GM20000 (cell line): ENCODE results near the gene RASL10B.
"Not testable (repeated sequence)": the region's sequence is repeated elsewhere in the genome, so short reads cannot be mapped to it uniquely, and the experiment has no call there.

Source experiments
- DNase-seq: peaks from one replicate; pipeline ENCODE4 v3.0.0; 2012; ENCODE audit warnings: low spot score
- TF ChIP-seq, protein P1 (sequence below): IDR thresholded peaks from 2 replicates; pipeline ENCODE4 v1.5.1; 2012; ENCODE audit warnings: mild to moderate bottlenecking, control low read depth; ENCODE audit errors: extremely low read depth, missing control alignments

Gene RASL10B

DNA sequence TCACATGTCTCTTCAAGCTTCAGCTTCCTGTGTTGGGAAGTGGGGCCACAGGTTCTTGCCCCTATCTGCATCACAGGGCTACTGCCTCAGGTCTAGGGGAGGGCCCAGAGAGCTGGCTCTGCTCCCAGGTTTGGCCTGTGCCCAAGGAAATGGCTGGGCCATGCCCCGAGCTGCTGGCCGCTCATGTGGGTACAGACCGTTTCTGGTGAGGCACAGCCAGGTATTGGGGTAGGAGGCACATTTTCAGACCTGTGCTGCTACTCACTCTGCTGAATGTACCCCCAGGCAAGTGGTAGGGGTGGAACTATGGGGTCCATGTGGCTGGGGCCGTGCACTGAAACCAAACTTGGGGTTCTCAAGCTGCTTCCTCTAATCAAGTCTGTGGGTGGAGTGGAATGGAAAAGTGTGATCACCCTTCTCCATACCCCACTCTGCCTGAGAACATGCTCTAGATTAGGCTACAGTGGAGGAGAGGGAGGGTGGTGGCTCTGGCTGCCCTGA is 17.0 kb downstream of the RASL10B start:
- TF ChIP-seq, protein P1, sequence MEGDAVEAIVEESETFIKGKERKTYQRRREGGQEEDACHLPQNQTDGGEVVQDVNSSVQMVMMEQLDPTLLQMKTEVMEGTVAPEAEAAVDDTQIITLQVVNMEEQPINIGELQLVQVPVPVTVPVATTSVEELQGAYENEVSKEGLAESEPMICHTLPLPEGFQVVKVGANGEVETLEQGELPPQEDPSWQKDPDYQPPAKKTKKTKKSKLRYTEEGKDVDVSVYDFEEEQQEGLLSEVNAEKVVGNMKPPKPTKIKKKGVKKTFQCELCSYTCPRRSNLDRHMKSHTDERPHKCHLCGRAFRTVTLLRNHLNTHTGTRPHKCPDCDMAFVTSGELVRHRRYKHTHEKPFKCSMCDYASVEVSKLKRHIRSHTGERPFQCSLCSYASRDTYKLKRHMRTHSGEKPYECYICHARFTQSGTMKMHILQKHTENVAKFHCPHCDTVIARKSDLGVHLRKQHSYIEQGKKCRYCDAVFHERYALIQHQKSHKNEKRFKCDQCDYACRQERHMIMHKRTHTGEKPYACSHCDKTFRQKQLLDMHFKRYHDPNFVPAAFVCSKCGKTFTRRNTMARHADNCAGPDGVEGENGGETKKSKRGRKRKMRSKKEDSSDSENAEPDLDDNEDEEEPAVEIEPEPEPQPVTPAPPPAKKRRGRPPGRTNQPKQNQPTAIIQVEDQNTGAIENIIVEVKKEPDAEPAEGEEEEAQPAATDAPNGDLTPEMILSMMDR: no peak
- no peak for DNase-seq

DNA sequence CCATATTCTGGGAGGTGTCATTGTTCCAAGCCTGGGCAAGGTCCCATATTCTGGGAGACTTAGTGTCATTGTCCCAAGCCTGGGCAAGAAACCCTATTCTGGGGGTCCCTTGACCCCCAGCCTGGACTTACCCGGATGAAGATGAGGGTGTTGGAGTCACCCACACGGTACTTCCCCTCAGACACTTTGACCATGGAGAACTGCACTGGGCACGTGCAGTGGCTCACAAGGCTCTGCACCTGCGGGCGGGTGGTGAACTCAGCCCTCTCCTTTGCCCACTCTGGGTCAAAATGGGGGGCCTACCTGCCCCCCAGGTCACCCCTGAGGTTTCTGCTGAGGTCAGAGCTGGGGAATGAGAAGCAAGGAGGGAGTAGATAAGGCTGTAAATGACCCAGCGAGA is 17.5 kb downstream of the RASL10B start:
- no peak for DNase-seq
- TF ChIP-seq, protein P1: no peak

DNA sequence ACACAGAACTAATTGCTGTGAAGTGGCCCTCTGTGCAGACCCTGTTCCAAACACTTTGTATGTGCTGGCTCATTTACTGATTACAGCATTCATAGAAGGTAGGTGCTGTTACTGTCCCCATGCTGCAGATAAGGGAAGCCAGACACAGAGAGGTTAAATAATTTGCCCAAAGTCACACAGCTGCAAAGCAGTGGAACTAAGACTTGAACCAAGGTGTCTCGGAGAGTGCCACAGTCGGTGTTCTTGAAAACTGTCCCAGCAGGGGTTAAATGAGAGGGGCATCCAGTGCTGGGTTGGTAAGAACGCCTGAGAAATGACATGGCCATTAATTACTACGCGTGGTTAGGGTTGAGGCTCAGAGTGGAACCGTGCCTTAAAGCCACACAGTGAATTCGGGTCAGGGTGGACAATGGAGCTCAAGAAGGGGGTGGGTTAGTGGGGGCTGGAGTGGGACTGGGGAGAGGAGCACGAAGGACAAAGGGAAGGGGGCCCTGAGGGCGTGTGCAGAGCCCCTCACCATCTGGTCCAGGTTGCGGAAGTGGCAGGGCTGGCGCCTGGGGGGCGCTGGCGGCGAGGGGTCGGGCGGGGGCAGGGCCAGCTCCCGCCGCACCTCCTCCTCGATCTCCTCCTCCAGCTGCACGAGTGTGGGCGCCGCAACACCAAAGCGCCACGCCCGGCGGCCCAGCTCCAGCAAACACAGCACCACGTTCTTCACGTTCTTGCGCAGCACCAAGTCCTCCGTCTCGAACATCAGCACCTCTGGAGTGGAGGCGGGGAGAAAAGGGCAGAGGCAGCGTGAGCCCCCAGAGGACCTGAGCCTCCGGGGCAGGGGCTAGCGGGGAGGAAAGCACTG is 18.3 kb downstream of the RASL10B start:
- TF ChIP-seq, protein P1: no peak
- DNase-seq: no peak

DNA sequence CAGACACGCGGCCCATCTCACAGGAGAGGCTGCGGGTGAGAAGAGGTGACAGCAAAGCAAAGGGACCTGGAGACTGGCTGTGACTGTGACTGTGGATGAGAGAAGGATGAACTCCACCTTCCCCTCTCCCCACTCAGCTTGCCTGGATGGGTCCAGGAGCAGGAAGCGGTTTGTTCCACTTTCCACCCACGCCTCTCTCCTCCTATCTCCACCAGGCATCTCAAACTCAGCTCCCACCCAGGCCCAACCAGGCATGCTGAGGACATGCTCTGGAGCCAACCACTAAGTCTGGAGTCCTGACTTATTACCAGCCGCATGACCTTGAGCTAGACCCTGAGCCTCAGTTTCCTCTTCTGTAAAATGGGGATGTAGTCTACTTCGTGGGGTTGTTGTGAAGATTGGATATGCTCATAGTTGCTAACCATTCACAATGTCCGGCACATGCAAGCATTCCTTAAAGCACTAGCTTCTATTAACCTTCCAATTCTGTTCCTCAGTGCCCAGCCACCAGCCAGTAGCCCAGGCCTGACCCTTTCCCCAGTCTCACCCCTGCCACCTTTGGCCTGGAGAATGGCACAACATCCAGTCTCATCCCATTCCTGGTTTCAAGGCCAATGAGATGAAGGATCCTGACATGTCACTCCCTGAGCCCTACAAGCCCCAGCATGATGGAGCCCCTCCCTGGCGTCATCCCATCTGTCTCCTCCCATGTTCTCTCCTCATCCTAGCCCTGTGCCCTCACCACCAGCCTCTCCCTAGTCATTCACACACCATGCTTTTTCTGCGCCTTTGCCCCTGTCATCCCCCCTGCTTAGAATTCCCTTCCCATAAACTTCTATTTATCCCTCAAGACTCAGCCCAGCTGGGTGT is 19.3 kb downstream of the RASL10B start:
- DNase-seq: no peak
- TF ChIP-seq, protein P1: no peak

DNA sequence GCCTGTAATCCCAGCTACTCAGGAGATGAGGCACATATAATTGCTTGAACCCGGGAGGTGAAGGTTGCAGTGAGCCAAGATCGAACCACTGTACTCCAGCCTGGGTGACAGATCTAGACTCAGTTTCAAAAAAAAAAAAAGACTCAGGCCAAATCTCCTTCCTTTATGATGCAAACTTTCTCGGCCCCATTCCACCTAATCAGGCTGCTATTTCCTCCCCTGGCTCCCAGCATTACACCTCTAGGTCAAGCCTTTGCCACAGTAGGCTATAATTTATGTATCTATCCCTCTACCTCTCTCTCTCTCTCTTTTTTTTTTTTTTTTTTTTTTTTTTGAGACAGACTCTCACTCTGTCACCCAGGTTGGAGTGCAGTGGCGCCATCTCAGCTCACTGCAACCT is 20.1 kb downstream of the RASL10B start:
- not testable (repeated sequence) for DNase-seq

DNA sequence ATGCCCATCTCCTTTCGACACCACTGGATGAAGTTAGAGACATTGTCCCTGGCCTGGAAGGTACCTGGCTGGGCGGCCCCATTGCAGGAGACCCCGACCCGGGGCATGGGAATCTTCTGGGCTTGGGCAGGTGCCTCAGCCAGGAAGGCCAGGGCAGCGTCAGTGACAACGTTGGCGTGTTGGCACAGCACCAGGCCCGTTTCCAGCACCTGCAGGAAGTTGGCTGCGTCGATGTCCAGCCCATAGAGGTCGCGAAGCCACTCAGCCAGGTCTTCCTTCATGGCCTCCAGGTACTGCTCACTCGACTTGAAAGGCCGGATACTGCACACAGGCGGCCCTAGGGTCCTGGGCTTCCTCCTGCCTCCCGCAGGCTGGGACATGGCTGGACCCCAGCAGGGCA is 21.0 kb downstream of the RASL10B start:
- no peak for DNase-seq
- TF ChIP-seq, protein P1: no peak

DNA sequence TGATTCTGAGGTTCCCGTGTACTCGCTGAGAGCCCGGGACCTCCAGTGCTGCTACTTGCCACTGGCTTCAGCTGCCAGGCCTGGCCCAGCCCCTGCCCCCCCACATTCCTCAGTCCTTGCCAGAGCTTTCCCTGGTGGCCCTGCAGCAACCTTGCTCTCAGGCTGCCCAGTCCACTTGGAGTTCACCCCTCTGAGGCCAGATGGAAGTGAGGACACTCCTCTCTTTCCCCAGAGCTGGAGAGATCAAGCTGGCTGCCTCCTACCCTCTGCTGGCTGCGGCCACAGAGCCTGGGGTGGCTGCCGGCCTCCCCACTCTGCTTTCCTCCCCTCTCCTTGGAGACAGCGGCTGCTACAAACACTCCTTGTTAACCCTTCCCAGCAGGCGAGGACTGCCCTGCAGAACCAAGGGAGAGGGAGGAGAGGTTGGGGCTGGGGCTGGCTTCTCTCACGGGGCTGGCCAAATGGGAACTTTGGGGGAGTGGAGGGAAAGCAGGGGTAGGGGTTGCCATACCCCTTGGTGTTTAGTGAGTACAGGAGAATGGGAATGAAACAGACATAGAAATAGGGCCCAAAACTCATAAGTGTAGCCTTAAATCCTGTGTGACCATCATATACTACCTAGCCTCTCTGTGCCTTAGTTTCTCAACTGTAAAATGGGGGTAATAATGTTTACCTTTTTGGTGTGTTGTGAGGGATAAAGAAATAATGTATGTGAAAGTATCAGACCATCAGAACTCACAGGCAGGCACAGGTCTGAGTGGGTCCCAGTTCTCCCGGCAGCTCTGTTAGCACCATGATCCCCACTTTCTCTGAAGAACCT is 21.7 kb downstream of the RASL10B start, which contains the start of gene GAS2L2:
Gene GAS2L2 (minus strand): TSS at position 295 of the 820 bp plus-strand sequence. CDS start 389 bp downstream, outside the sequence.
- TF ChIP-seq, protein P1: no peak

More for the DNA sequence above, 21.7 kb downstream of the RASL10B start, which contains the start of gene GAS2L2:
- DNase-seq: no peak
